Osteoblast (primary cell): ENCODE results near the gene MAPKAPK3. TPM values are rescaled to one million over a fixed set of nuclear protein-coding genes. Genes with fewer than 3 reads are reported as not detected.

ENCODE experiments used
- DNase-seq: peaks from one replicate; pipeline ENCODE4 v3.0.0; 2011; ENCODE audit warnings: low spot score, mixed read lengths; ENCODE audit not compliant: insufficient read length; ENCODE audit errors: missing footprints
- H2AFZ ChIP-seq: 2 replicates; pipeline ENCODE4 v1.6.0; 2011; ENCODE audit warnings: mild to moderate bottlenecking, low read length
- H3K27ac ChIP-seq: 2 replicates; pipeline ENCODE4 v1.5.1; 2011; ENCODE audit warnings: mild to moderate bottlenecking, low read depth, low read length, moderate library complexity
- H3K27me3 ChIP-seq: 2 replicates; pipeline ENCODE4 v1.6.0; 2012; ENCODE audit warnings: mild to moderate bottlenecking, control low read depth, inconsistent platforms, low read length, moderate library complexity; ENCODE audit not compliant: insufficient read depth
- H3K36me3 ChIP-seq: 2 replicates; pipeline ENCODE4 v1.5.1; 2011; ENCODE audit warnings: mild to moderate bottlenecking, low read length, control low read depth, moderate library complexity; ENCODE audit not compliant: insufficient read depth
- H3K4me1 ChIP-seq: 2 replicates; pipeline ENCODE4 v1.5.1; 2011; ENCODE audit warnings: mild to moderate bottlenecking, low read length, control low read depth, moderate library complexity; ENCODE audit not compliant: insufficient read depth
- H3K4me2 ChIP-seq: 2 replicates; pipeline ENCODE4 v1.6.0; 2011; ENCODE audit warnings: mild to moderate bottlenecking, low read length; ENCODE audit not compliant: insufficient read depth
- H3K4me3 ChIP-seq: fragments of 200-600 bp; sonication (generic); 3 replicates; pipeline ENCODE4 v1.5.1; 2012; ENCODE audit warnings: mild to moderate bottlenecking, low read length, inconsistent platforms; ENCODE audit not compliant: insufficient read depth
- H3K79me2 ChIP-seq: 2 replicates; pipeline ENCODE4 v1.6.0; 2012; ENCODE audit warnings: mild to moderate bottlenecking, low read length, control low read depth, inconsistent platforms; ENCODE audit not compliant: insufficient read depth
- H3K9me3 ChIP-seq: 2 replicates; pipeline ENCODE4 v1.5.1; 2011; ENCODE audit warnings: low read depth, low read length, control low read depth
- H4K20me1 ChIP-seq: 2 replicates; pipeline ENCODE4 v1.6.0; 2012; ENCODE audit warnings: mild to moderate bottlenecking, low read length, control low read depth; ENCODE audit not compliant: insufficient read depth
- total RNA-seq: library from RNA; depleted of rRNA; stranded (reverse); fragments of >200 nt; gene quantifications from 2 replicates; pipeline ENCODE4 v1.2.3, GENCODE V29; 2012
- TF ChIP-seq, protein P1 (sequence below): IDR thresholded peaks from 2 replicates; pipeline ENCODE4 v1.5.1; 2011; ENCODE audit warnings: mild to moderate bottlenecking, low read depth, low read length, moderate library complexity; ENCODE audit errors: extremely low read depth

MAPKAPK3 gene
- total RNA-seq, 1 donor: 56.5 TPM

DNA sequence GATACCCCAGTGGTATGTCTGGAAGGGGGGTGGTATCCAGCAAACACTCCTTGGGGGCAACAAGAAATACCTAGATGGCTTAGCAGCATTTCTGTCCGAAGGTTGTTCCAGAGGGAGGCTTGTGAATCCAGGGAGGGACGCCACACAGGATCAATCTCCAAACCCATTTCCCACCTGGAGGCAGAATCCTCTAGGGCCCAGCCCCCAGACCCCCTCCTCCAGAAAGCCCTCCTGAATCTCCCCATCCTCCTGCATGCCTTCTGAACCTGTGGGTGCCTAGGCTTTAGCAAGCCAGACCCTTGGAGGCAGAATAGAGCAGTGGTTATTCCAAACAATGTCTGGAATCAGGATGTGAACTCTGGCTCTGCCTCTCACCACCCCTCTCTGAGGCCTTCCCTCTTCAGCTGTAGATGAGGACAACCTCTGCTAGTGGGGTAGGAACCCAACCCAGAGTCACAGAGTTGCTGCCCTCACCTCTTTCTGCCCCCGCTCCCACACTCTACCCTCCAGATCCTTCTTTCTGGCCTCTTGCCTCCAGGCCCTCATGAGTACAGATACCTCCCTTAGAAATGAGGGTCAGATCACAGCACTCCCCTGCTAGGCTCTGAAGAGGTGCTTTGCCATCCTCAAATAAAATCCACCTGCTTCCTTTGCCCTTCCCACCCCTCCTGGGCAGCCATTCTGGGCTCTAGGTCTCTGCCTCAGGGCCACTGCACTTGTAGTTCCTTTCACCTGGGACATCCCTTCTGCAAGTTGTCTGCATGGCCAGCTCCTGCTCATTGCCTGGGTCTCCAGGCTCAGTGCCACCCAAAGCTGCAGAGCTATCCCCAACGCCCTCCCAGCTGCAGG lies 13.5 kb upstream of the MAPKAPK3 start:
- no peak overlapping the region for H2AFZ ChIP-seq
- no peaks in the 10 kb centered on the region for H3K79me2 ChIP-seq
- H4K20me1 ChIP-seq: no peaks in the 10 kb centered on the region

DNA sequence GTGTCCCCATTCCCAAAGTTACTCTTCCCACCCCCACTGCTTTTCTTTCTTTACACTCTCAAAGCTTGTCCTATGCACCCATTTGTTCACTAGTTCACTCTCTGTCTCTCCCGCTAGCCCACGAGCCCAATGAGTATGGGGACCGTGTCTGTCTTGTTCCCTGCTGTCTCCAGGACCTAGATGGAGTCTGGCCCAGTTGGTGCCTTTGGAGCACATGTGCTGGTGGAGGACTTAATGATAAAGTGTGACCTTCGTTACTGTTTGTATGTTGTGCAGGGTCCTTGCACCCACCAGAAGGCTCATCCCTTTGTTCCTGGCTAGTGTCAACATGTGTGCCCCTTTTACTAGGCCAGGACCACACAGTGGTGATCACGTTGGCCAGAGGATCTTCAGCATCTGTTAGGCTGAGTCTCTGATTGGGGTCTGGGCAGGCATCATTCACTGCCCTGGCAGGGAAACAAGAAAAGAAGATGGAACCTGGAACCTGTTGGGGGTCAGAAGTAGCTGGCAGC lies 12.8 kb upstream of the MAPKAPK3 start:
- DNase-seq: peak; percentile 23
- no peak overlapping the region for H3K4me2 ChIP-seq
- H3K9me3 ChIP-seq: no peaks in the 10 kb centered on the region
- H2AFZ ChIP-seq: no peak overlapping the region
- H3K79me2 ChIP-seq: no peaks in the 10 kb centered on the region
- H4K20me1 ChIP-seq: no peaks in the 10 kb centered on the region
- H3K27me3 ChIP-seq: no peaks in the 10 kb centered on the region
- H3K27ac ChIP-seq: no peak overlapping the region
- H3K4me3 ChIP-seq: no peak overlapping the region
- peaks cover 9% of the 10 kb centered on the region for H3K36me3 ChIP-seq
- TF ChIP-seq, protein P1, sequence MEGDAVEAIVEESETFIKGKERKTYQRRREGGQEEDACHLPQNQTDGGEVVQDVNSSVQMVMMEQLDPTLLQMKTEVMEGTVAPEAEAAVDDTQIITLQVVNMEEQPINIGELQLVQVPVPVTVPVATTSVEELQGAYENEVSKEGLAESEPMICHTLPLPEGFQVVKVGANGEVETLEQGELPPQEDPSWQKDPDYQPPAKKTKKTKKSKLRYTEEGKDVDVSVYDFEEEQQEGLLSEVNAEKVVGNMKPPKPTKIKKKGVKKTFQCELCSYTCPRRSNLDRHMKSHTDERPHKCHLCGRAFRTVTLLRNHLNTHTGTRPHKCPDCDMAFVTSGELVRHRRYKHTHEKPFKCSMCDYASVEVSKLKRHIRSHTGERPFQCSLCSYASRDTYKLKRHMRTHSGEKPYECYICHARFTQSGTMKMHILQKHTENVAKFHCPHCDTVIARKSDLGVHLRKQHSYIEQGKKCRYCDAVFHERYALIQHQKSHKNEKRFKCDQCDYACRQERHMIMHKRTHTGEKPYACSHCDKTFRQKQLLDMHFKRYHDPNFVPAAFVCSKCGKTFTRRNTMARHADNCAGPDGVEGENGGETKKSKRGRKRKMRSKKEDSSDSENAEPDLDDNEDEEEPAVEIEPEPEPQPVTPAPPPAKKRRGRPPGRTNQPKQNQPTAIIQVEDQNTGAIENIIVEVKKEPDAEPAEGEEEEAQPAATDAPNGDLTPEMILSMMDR: no peak
- peaks cover 29% of the 10 kb centered on the region for H3K4me1 ChIP-seq

More for the DNA sequence above, 13.5 kb upstream of the MAPKAPK3 start:
- Histone ChIP-seq H3K27ac (peak overlapping the region; percentile 99), H3K4me2 (no peak overlapping the region), H3K9me3 (no peaks in the 10 kb centered on the region), H3K4me3 (no peak overlapping the region), H3K36me3 (peaks cover 9% of the 10 kb centered on the region), H3K27me3 (no peaks in the 10 kb centered on the region), H3K4me1 (peaks cover 29% of the 10 kb centered on the region)
- peak; percentile 26 for DNase-seq
- TF ChIP-seq, protein P1: no peak

DNA sequence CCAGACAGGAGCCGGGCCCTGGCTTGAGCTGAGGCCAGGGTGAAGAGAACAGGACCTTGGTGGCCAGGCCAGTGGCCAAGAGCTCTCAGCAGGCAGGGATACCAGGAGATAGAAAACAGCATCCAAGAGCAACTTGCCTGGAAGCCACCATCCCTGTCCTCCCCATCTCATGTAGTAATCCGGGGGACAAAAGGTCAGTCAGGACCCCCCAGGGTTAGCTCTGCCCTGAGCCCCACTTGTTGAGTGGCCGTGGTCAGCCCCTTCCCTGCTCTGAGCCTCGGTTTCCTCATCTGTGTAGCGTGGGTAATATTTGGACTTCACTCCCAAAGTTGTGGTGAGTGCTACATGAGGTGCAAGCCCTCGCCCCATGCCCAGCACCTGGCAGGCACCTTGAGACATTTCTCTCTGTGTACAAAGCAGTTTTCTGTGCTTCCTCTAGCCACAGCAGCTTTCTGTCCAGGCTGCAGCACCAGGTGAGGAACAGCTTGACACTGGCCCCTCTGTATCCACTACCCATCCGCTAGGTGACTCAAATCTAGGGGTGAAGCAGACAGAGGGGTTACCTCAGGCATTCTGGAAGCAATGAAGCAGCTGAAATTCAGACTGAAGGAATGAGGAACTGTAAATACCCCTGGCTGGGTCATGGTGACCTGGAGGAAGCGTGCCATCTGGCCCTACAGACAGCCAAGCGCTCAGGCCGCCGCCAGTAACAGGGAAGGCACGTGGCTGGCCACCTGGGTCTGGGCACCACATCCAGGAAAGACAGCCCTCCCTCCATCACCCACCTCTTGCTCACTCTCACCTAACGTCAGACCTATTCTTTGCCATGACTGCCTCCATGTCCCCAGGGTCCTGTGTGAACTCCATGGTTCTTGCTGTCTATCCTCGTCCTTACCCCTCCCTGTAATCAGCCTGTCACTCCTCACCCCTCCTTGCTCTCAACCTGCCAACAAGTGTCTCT lies 12.0 kb upstream of the MAPKAPK3 start:
- no peaks in the 10 kb centered on the region for H3K27me3 ChIP-seq
- no peak overlapping the region for H3K4me2 ChIP-seq
- H3K4me3 ChIP-seq: no peak overlapping the region
- peaks cover 9% of the 10 kb centered on the region for H3K36me3 ChIP-seq
- TF ChIP-seq, protein P1: no peak
- no peak overlapping the region for H3K27ac ChIP-seq
- no peaks in the 10 kb centered on the region for H4K20me1 ChIP-seq
- H3K9me3 ChIP-seq: no peaks in the 10 kb centered on the region
- peak; percentile 30 for DNase-seq
- H3K4me1 ChIP-seq: peaks cover 28% of the 10 kb centered on the region
- no peak overlapping the region for H2AFZ ChIP-seq
- no peaks in the 10 kb centered on the region for H3K79me2 ChIP-seq
